ENCODE measurements around the gene TLCD3A. TPM values are rescaled to one million over a fixed set of nuclear protein-coding genes. Genes with fewer than 3 reads are reported as not detected.

TLCD3A gene
- total and polyA plus RNA-seq, 2 donors (not counting 3 experiments of a cell fraction or from before 2014, with no cell fraction given), result 36.6 to 54.1 TPM

DNA sequence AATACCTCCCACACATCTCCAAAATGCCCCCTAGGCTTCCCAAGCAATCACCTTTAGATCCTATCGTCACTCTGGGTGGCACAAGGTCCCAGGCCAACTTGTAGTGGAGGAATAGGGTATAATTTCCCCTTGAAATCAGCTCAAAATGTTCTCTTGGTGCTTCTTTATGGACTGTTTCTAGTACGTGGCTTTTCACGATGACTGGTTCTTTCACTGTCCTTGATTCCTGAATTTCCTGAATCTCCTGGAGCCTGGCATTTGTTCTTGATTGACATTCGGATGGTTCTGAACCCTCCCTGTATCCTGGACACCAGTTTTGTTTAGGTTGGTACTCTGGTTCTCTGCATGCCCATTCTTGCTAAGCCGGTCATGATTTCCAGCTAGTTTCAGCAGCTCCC lies 10.9 kb upstream of the TLCD3A start:
- no peak overlapping the region for H3K9ac ChIP-seq (replicated peaks; ENCODE audit: extremely low read depth, insufficient read depth, low read length)
- ChIA-PET POLR2A (no interaction called here), CTCF (interaction anchor here (0.8 to 1.7 kb wide), 5 partner anchors 9 to 275 kb away, joined by 3 to 5 read pairs (median 3); partner anchors contain the start of gene TIMM22)
- intact Hi-C loops (cut with micrococcal nuclease) (no loop called here), dilution Hi-C loops (cut with MboI; ENCODE audit: extremely low pct_ligation_motif_present, low sequenced_read_pairs) (no loop called here)
- no peak for FAIRE-seq
- peaks cover 7% of the 10 kb centered on the region for H3K4me1 ChIP-seq (ENCODE audit: control insufficient read depth, extremely low read depth, insufficient read depth, low read length)
- H3K36me3 ChIP-seq (ENCODE audit: control insufficient read depth in 2 of 2, extremely low read depth in 1 of 2, insufficient read depth in 2 of 2, low read length in 2 of 2), result no peaks in the 10 kb centered on the region
- H3K4me2 ChIP-seq (ENCODE audit: insufficient read depth, low read length), result no peak overlapping the region
- H4K20me1 ChIP-seq (replicated peaks; ENCODE audit: control insufficient read depth, extremely low read depth, insufficient read depth, low read length), result no peaks in the 10 kb centered on the region
- no peaks in the 10 kb centered on the region for H3K79me2 ChIP-seq (ENCODE audit: control insufficient read depth, insufficient read depth, low read length)
- H2AFZ ChIP-seq (ENCODE audit: low read depth, low read length), result no peak overlapping the region
- H3K27me3 ChIP-seq (ENCODE audit: control insufficient read depth in 2 of 2, insufficient read depth in 2 of 2, low read length in 2 of 2), result no peaks in the 10 kb centered on the region
- TF ChIP-seq MYC (IDR thresholded peaks at IDR 0.05; ENCODE audit: low read depth, low read length) (no peak), POLR2AphosphoS5 (IDR thresholded peaks at IDR 0.05; ENCODE audit: insufficient read depth, low read depth, low read length) (no peak), FOS (IDR thresholded peaks at IDR 0.05; ENCODE audit: borderline replicate concordance, insufficient read depth, low read length) (no peak), JUN (IDR thresholded peaks at IDR 0.05; ENCODE audit: borderline replicate concordance, insufficient read depth, insufficient read length, low read depth) (no peak), GATA2 (IDR thresholded peaks at IDR 0.05; ENCODE audit: insufficient read depth, insufficient read length, low read depth, low read length) (no peak), POLR2A (IDR thresholded peaks at IDR 0.05; ENCODE audit: low read depth, low read length) (no peak)
- TF ChIP-seq, protein P1, sequence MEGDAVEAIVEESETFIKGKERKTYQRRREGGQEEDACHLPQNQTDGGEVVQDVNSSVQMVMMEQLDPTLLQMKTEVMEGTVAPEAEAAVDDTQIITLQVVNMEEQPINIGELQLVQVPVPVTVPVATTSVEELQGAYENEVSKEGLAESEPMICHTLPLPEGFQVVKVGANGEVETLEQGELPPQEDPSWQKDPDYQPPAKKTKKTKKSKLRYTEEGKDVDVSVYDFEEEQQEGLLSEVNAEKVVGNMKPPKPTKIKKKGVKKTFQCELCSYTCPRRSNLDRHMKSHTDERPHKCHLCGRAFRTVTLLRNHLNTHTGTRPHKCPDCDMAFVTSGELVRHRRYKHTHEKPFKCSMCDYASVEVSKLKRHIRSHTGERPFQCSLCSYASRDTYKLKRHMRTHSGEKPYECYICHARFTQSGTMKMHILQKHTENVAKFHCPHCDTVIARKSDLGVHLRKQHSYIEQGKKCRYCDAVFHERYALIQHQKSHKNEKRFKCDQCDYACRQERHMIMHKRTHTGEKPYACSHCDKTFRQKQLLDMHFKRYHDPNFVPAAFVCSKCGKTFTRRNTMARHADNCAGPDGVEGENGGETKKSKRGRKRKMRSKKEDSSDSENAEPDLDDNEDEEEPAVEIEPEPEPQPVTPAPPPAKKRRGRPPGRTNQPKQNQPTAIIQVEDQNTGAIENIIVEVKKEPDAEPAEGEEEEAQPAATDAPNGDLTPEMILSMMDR (IDR thresholded peaks at IDR 0.05; ENCODE audit: extremely low read depth in 1 of 2, insufficient read depth in 1 of 2, low read depth in 1 of 2, low read length in 2 of 2), result no peak
- TF ChIP-seq, protein P2, sequence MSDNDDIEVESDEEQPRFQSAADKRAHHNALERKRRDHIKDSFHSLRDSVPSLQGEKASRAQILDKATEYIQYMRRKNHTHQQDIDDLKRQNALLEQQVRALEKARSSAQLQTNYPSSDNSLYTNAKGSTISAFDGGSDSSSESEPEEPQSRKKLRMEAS (IDR thresholded peaks at IDR 0.05; ENCODE audit: insufficient read depth, insufficient read length), result no peak
- no peak overlapping the region for H3K27ac ChIP-seq (ENCODE audit: insufficient read depth, low read depth, low read length)
- H3K4me3 ChIP-seq (replicated peaks in 1 of 3; ENCODE audit: insufficient read depth in 1 of 3, low read depth in 1 of 3, low read length in 3 of 3), result no peak overlapping the region
- no peaks in the 10 kb centered on the region for H3K9me3 ChIP-seq (replicated peaks; ENCODE audit: control insufficient read depth, insufficient read depth, low read length)
- DNase-seq (ENCODE audit: low read depth, low spot score), result no peak
- no peaks in the 10 kb centered on the region for H3K9me1 ChIP-seq (replicated peaks; ENCODE audit: control insufficient read depth, extremely low read depth, insufficient read depth, low read length)
- BruUV-seq (replicated peaks), result no TSS peak

Measured in endothelial cell of umbilical vein (primary cell).